ENCODE measurements around the gene AGXT2. TPM values are rescaled to one million over a fixed set of nuclear protein-coding genes. Genes with fewer than 3 reads are reported as not detected.

The AGXT2 gene
- total and polyA plus RNA-seq, 10 of the 15 experiments (the other 5 are each of a cell fraction or from before 2014, with no cell fraction given), result not detected

DNA sequence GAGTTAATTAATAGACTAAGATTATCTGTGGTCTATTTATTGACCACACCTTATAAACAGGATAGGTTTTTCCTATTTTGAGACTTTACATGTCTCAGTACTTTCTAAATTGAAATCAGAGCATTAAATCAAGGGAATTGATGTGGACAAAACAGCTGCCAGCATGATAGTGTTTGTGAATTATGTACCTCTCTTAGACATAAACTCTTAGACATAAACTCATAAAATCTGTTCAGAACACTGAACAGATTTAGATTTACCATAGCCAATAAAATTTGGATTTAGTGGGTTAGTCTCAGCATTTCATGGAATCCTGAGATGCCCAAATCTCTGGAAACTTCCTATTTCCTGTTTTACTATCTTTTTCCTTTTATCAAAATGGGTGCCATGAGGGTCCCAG, 11.5 kb upstream of the AGXT2 start (continued):
- TF ChIP-seq HSF1 (IDR thresholded peaks at IDR 0.05; ENCODE audit: low read depth, low read length) (no peak), LARP7 (IDR thresholded peaks at IDR 0.05) (no peak)

DNA sequence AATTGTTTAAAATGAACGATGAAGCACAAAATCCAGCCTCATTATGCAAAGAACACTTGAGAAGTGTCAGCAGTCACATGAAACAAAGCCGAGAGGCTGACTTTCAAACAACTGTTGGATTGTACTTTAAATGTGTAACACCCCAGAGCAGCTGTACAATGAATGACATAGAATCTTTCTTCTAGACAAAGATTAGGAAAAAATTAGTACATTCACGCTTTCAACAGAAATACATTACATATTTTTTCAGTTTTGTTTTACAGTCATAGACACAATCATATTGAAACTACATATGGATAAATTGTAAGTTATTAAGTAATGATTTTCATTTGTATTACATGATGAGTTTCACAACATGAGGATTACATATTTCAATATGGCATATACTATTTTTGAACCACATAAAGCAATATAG, 10.6 kb upstream of the AGXT2 start:
- RAD21 ChIA-PET (ENCODE audit: unreplicated experiment), result no interaction called here
- CTCF ChIA-PET, result interaction anchor here (0.9 kb wide), 1 partner anchor 154 kb away, joined by 3 read pairs; no protein-coding TSS in a partner anchor
- no peaks in the 10 kb centered on the region for H4K20me1 ChIP-seq (ENCODE audit: control insufficient read depth, insufficient read depth)
- no peak overlapping the region for H3K4me3 ChIP-seq
- in situ Hi-C loops (cut with MboI) (no loop called here), intact Hi-C loops (cut with micrococcal nuclease; ENCODE audit: unreplicated experiment) (no loop called here)
- POLR2A ChIA-PET, result no interaction called here
- FAIRE-seq (no peak), ATAC-seq (peak; percentile 94), DNase-seq (ENCODE audit: low read depth, low spot score) (peak; percentile 30)
- no peak overlapping the region for H2AFZ ChIP-seq (ENCODE audit: control insufficient read depth, low read depth, low read length)
- WGBS (ENCODE audit: insufficient coverage, insufficient replicate concordance, low lambda C conversion rate, missing lambda C conversion rate), result 0% methylated on average over 3 of the region's 3 CpGs
- H3K36me3 ChIP-seq (ENCODE audit: control insufficient read depth in 2 of 2, insufficient read depth in 2 of 2, low read length in 1 of 2), result no peaks in the 10 kb centered on the region
- no peaks in the 10 kb centered on the region for H3K9me3 ChIP-seq (replicated peaks; ENCODE audit: control insufficient read depth, insufficient read depth, low read length)
- H3K4me2 ChIP-seq (ENCODE audit: control insufficient read depth, insufficient read depth), result no peak overlapping the region
- H3K79me2 ChIP-seq (ENCODE audit: control insufficient read depth, insufficient read depth, low read length), result no peaks in the 10 kb centered on the region
- no peaks in the 10 kb centered on the region for H3K27me3 ChIP-seq (replicated peaks in 1 of 2; ENCODE audit: control insufficient read depth in 2 of 2, insufficient read depth in 2 of 2, low read length in 1 of 2)
- no peaks in the 10 kb centered on the region for H3K4me1 ChIP-seq (ENCODE audit: control insufficient read depth, insufficient read depth, low read length)
- SMC1A ChIA-PET (ENCODE audit: uncharacterized antibody, unreplicated experiment), result interaction anchor here (0.7 to 1.0 kb wide), 2 partner anchors 9 to 1894 kb away, joined by 3 to 4 read pairs; no protein-coding TSS in a partner anchor
- H3K9ac ChIP-seq (ENCODE audit: control insufficient read depth, insufficient read depth, low read length), result no peak overlapping the region
- no TSS peak for BruUV-seq (replicated peaks)
- H3K27ac ChIP-seq (ENCODE audit: control insufficient read depth, insufficient read depth), result no peak overlapping the region
- TF ChIP-seq MEF2B (IDR thresholded peaks at IDR 0.05; ENCODE audit: partially characterized antibody, poor library complexity, severe bottlenecking) (no peak), TCF3 (IDR thresholded peaks at IDR 0.05; ENCODE audit: borderline replicate concordance, insufficient read depth, low read depth, low read length) (no peak), NBN (IDR thresholded peaks at IDR 0.05) (0 out of 2 replicates have a peak, but pooled peaks have one; percentile 33), RBBP5 (conservative IDR thresholded peaks at IDR 0.05) (no peak), TARDBP (IDR thresholded peaks at IDR 0.05; ENCODE audit: borderline replicate concordance) (no peak), STAT3 (IDR thresholded peaks at IDR 0.05; ENCODE audit: low read depth, low read length) (no peak), SREBF1 (IDR thresholded peaks at IDR 0.05; ENCODE audit: low read length) (no peak), ATF7 (IDR thresholded peaks at IDR 0.05; ENCODE audit: low read depth) (peak; percentile 98), RUNX3 (IDR thresholded peaks at IDR 0.05; ENCODE audit: low read length) (peak; percentile 40; the same call in 1 of the 2 replicates), ZBED1 (IDR thresholded peaks at IDR 0.05; ENCODE audit: borderline replicate concordance) (no peak), ASH2L (IDR thresholded peaks at IDR 0.05; ENCODE audit: borderline replicate concordance, low read depth) (no peak), YBX1 (IDR thresholded peaks at IDR 0.05) (no peak), CHD4 (IDR thresholded peaks at IDR 0.05) (no peak), NRF1 (conservative IDR thresholded peaks at IDR 0.05; ENCODE audit: low read depth, low read length) (no peak), HCFC1 (IDR thresholded peaks at IDR 0.05; ENCODE audit: low read length) (no peak)
- TF ChIP-seq, protein P1, sequence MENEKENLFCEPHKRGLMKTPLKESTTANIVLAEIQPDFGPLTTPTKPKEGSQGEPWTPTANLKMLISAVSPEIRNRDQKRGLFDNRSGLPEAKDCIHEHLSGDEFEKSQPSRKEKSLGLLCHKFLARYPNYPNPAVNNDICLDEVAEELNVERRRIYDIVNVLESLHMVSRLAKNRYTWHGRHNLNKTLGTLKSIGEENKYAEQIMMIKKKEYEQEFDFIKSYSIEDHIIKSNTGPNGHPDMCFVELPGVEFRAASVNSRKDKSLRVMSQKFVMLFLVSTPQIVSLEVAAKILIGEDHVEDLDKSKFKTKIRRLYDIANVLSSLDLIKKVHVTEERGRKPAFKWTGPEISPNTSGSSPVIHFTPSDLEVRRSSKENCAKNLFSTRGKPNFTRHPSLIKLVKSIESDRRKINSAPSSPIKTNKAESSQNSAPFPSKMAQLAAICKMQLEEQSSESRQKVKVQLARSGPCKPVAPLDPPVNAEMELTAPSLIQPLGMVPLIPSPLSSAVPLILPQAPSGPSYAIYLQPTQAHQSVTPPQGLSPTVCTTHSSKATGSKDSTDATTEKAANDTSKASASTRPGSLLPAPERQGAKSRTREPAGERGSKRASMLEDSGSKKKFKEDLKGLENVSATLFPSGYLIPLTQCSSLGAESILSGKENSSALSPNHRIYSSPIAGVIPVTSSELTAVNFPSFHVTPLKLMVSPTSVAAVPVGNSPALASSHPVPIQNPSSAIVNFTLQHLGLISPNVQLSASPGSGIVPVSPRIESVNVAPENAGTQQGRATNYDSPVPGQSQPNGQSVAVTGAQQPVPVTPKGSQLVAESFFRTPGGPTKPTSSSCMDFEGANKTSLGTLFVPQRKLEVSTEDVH (IDR thresholded peaks at IDR 0.05; ENCODE audit: low read depth, partially characterized antibody), result peak; percentile 26
- TF ChIP-seq, protein P2, sequence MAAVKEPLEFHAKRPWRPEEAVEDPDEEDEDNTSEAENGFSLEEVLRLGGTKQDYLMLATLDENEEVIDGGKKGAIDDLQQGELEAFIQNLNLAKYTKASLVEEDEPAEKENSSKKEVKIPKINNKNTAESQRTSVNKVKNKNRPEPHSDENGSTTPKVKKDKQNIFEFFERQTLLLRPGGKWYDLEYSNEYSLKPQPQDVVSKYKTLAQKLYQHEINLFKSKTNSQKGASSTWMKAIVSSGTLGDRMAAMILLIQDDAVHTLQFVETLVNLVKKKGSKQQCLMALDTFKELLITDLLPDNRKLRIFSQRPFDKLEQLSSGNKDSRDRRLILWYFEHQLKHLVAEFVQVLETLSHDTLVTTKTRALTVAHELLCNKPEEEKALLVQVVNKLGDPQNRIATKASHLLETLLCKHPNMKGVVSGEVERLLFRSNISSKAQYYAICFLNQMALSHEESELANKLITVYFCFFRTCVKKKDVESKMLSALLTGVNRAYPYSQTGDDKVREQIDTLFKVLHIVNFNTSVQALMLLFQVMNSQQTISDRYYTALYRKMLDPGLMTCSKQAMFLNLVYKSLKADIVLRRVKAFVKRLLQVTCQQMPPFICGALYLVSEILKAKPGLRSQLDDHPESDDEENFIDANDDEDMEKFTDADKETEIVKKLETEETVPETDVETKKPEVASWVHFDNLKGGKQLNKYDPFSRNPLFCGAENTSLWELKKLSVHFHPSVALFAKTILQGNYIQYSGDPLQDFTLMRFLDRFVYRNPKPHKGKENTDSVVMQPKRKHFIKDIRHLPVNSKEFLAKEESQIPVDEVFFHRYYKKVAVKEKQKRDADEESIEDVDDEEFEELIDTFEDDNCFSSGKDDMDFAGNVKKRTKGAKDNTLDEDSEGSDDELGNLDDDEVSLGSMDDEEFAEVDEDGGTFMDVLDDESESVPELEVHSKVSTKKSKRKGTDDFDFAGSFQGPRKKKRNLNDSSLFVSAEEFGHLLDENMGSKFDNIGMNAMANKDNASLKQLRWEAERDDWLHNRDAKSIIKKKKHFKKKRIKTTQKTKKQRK (IDR thresholded peaks at IDR 0.05; ENCODE audit: low read depth, low read length), result no peak

Data from GM12878 (cell line).